ENCODE measurements around the gene SLC9B2. TPM values are rescaled to one million over a fixed set of nuclear protein-coding genes. Genes with fewer than 3 reads are reported as not detected.

Gene SLC9B2
- total RNA-seq, 1 donor from 2014 or later = 6.2 TPM

DNA sequence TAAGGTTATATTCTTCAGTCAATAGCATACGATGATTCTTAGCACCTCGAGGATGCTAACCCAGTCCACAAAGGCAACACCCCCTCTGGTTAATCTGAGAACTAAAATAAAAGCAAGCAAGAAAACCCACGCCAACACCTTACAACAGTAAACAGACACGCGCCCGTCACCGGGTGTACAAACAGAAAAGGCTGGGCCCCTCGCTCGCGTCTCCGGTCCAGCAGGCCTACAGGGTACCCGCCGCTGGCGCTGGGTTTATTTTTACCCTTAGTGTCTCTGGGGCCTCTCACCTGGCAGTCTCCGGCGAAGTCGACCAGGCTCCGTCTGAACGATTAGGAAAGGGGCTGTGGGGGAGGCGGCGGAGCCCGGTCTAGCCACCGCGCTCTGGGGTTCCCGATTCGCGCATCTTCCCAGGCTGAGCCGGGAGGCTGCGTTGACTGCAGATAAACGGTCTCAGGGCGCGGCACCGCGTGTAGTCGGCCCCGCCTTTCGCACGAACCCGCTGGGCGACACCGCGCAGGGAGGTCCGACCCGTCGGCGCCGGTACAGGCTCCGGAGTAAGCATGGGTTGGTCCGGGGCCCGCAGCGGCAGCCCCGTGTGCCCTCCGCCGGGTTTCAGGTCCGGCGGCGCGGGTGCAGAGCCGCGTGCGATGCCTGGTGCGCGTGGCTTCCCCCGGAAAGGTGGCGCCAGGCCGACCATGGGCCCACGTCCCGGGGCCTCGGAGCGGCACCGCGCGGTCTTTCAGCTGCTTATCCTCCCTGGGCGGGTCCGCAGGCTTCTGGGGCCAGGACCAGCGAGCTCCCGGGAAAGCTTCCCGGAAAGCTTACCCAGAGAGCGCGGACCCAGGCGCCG lies 441 bp downstream of the SLC9B2 start:
- intact Hi-C loops (cut with DNase I) = no loop called here
- Histone ChIP-seq H3K9me3 (no peaks in the 10 kb centered on the region), H3K36me3 (peaks cover 5% of the 10 kb centered on the region), H3K27me3 (no peaks in the 10 kb centered on the region), H3K27ac (peak overlapping the region; percentile 71), H3K4me1 (peaks cover 20% of the 10 kb centered on the region), H3K4me3 (peak overlapping the region; percentile 58)
- peak; percentile 87 for ATAC-seq
- TF ChIP-seq, protein P1, sequence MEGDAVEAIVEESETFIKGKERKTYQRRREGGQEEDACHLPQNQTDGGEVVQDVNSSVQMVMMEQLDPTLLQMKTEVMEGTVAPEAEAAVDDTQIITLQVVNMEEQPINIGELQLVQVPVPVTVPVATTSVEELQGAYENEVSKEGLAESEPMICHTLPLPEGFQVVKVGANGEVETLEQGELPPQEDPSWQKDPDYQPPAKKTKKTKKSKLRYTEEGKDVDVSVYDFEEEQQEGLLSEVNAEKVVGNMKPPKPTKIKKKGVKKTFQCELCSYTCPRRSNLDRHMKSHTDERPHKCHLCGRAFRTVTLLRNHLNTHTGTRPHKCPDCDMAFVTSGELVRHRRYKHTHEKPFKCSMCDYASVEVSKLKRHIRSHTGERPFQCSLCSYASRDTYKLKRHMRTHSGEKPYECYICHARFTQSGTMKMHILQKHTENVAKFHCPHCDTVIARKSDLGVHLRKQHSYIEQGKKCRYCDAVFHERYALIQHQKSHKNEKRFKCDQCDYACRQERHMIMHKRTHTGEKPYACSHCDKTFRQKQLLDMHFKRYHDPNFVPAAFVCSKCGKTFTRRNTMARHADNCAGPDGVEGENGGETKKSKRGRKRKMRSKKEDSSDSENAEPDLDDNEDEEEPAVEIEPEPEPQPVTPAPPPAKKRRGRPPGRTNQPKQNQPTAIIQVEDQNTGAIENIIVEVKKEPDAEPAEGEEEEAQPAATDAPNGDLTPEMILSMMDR (IDR thresholded peaks at IDR 0.05) = no peak
- peak; percentile 81 for DNase-seq

DNA sequence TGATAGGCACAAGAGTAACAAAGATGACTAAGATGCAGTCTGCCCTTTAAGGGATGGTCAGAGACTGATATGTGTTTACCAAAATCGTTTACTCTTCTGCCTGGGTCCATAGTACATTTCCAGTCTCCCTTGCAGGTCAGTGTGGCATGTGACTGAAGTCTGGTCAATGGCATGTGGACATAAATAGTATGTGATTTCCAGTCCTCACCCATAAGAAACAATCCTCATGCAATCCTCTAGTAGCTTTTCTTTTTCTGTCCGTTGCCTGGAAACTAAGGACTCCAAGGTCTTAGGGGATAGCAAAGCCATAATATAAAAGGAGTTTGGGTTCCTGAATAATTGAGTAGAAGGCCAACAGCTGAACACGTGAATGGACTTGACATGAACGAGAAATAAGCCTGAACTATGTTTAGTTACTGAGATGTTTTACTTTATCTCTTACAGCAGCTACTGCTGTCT lies 1.1 kb downstream of the SLC9B2 start:
- Histone ChIP-seq H3K27me3 (no peaks in the 10 kb centered on the region), H3K36me3 (no peaks in the 10 kb centered on the region), H3K27ac (no peak overlapping the region), H3K4me1 (peaks cover 20% of the 10 kb centered on the region), H3K4me3 (peak overlapping the region; percentile 58), H3K9me3 (no peaks in the 10 kb centered on the region)
- ATAC-seq (no peak), DNase-seq (no peak)
- intact Hi-C loops (cut with DNase I) = no loop called here
- TF ChIP-seq, protein P1 (IDR thresholded peaks at IDR 0.05) = no peak

- intact Hi-C loops (cut with DNase I) = no loop called here
- Histone ChIP-seq H3K9me3 (no peaks in the 10 kb centered on the region), H3K27me3 (no peaks in the 10 kb centered on the region), H3K27ac (no peak overlapping the region), H3K4me3 (no peak overlapping the region), H3K4me1 (peaks cover 20% of the 10 kb centered on the region), H3K36me3 (no peaks in the 10 kb centered on the region)
- ATAC-seq (no peak), DNase-seq (no peak)
- TF ChIP-seq, protein P1 (IDR thresholded peaks at IDR 0.05) = no peak
Observed at GRCh38 chr4:103074744-103075434, 1.7 kb downstream of the SLC9B2 start.

DNA sequence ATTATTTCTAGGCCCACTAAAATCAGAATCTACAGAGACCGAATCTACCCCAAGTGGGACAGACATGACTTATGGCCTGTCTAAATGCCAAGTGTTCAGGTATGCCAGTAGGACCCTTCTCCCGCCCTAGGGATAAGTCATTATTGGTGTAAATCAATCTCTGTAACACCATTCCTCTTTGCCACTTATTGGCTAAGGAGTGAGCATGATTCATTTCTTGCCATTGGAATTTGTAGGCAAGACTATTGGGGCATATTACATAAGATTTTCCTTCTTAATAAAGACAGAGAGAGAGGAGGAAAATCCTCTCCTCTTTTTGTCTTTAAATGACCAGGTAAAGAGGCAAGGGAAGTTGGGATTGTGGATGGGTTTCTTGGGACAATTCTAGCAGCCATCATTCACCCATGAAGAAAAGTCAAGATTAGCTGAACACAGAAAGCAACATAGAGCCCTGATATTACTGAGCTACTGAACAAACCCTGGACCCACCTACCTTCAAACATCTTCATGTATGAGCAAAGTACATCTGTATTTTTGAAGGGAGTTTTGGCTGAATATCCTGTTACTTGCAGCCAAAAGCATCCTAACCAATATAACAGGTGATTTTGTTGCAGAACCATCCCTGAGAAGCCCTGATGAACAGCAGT lies 2.6 kb downstream of the SLC9B2 start:
- ATAC-seq = no peak
- Histone ChIP-seq H3K4me1 (peaks cover 20% of the 10 kb centered on the region), H3K27me3 (no peaks in the 10 kb centered on the region), H3K27ac (no peak overlapping the region), H3K4me3 (no peak overlapping the region), H3K9me3 (no peaks in the 10 kb centered on the region), H3K36me3 (no peaks in the 10 kb centered on the region)
- intact Hi-C loops (cut with DNase I) = no loop called here
- no peak for DNase-seq
- TF ChIP-seq, protein P1 (IDR thresholded peaks at IDR 0.05) = no peak

- no peaks in the 10 kb centered on the region for H3K9me3 ChIP-seq
- DNase-seq (no peak), ATAC-seq (no peak)
- H3K4me1 ChIP-seq = no peaks in the 10 kb centered on the region
- H3K27me3 ChIP-seq = no peaks in the 10 kb centered on the region
- H3K36me3 ChIP-seq = peaks cover 5% of the 10 kb centered on the region
- TF ChIP-seq, protein P1 (IDR thresholded peaks at IDR 0.05) = no peak
- H3K27ac ChIP-seq = no peak overlapping the region
- no peak overlapping the region for H3K4me3 ChIP-seq
- intact Hi-C loops (cut with DNase I) = no loop called here
Observed at GRCh38 chr4:103067841-103068547, 8.6 kb downstream of the SLC9B2 start.
